ENCODE data around the gene TEC.

DNA sequence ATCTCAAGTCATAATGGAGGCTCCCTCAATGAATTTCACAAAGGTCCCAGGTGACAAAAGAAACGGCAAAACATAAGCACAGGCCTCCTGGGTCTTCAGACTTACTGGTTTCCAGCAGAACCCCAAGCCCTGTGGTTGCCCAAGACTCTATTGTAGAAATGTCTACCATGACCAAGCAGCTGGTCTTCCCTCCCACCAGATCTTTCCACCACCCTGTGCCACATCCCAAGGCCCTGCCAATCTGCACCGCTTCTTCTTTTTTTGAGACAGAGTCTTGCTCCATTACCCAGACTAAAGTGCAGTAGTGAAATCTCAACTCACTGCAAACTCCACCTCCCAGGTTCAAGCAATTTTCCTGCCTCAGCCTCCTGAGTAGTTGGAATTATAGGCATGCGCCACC lies 112.4 kb downstream of the TEC start:
- no peak for TF ChIP-seq EZH2 (IDR thresholded peaks at IDR 0.05; ENCODE audit: insufficient read depth, poor library complexity, severe bottlenecking)
- no peak for TF ChIP-seq EZH2phosphoT487 (IDR thresholded peaks at IDR 0.05; ENCODE audit: insufficient read depth, low read depth)
